ENCODE measurements around the gene NR1H4. TPM values are rescaled to one million over a fixed set of nuclear protein-coding genes. Genes with fewer than 3 reads are reported as not detected.

NR1H4 gene
- total RNA-seq, 3 donors from 2014 or later (not counting 1 experiment from before 2014, with no cell fraction given): not detected

GRCh38 chr12:100455896-100456295 lies 17.8 kb upstream of the NR1H4 start:
- Histone ChIP-seq H3K4me1 (ENCODE audit: control insufficient read depth, insufficient read depth, low read length) (no peaks in the 10 kb centered on the region), H3K9me3 (ENCODE audit: control insufficient read depth, insufficient read depth, low read length) (no peaks in the 10 kb centered on the region), H3K27ac (ENCODE audit: low read length) (no peak overlapping the region), H3K36me3 (ENCODE audit: control insufficient read depth, insufficient read depth, low read length) (no peaks in the 10 kb centered on the region), H3K4me3 (ENCODE audit: low read length) (no peak overlapping the region), H3K27me3 (ENCODE audit: control insufficient read depth, insufficient read depth, low read length) (no peaks in the 10 kb centered on the region)
- TF ChIP-seq CTCF (IDR thresholded peaks at IDR 0.05): no peak
- DNase-seq: no peak
- Mint-ChIP-seq H3K27me3 (ENCODE audit: low read depth in 2 of 2) (peaks cover 5 to 24% of the 10 kb centered on the region in 2 donors), H3K27ac (no peak overlapping the region), H3K9me3 (peaks cover 0 to 4% of the 10 kb centered on the region in 2 donors), H3K36me3 (no peaks in the 10 kb centered on the region), H3K4me3 (no peak overlapping the region), H3K4me1 (no peaks in the 10 kb centered on the region)
- ATAC-seq: no peak
- intact Hi-C loops (cut with micrococcal nuclease): no loop called here
- WGBS (ENCODE audit: insufficient coverage): 78% methylated on average over 3 of the region's 3 CpGs

- H3K4me1 Mint-ChIP-seq: no peaks in the 10 kb centered on the region
- H3K27me3 Mint-ChIP-seq (ENCODE audit: low read depth in 2 of 2): peaks cover 5 to 9% of the 10 kb centered on the region in 2 donors
- WGBS (ENCODE audit: insufficient coverage): 71% methylated on average over 3 of the region's 4 CpGs
- H3K36me3 ChIP-seq (ENCODE audit: control insufficient read depth, insufficient read depth, low read length): no peaks in the 10 kb centered on the region
- H3K36me3 Mint-ChIP-seq: no peaks in the 10 kb centered on the region
- intact Hi-C loops (cut with micrococcal nuclease): no loop called here
- no peaks in the 10 kb centered on the region for H3K4me1 ChIP-seq (ENCODE audit: control insufficient read depth, insufficient read depth, low read length)
- no peak overlapping the region for H3K27ac ChIP-seq (ENCODE audit: low read length)
- H3K4me3 ChIP-seq (ENCODE audit: low read length): no peak overlapping the region
- no peak overlapping the region for H3K27ac Mint-ChIP-seq
- ATAC-seq (no peak), DNase-seq (no peak)
- no peaks in the 10 kb centered on the region for H3K27me3 ChIP-seq (ENCODE audit: control insufficient read depth, insufficient read depth, low read length)
- no peak overlapping the region for H3K4me3 Mint-ChIP-seq
- no peak for TF ChIP-seq CTCF (IDR thresholded peaks at IDR 0.05)
- no peaks in the 10 kb centered on the region for H3K9me3 ChIP-seq (ENCODE audit: control insufficient read depth, insufficient read depth, low read length)
- H3K9me3 Mint-ChIP-seq: peaks cover 0 to 4% of the 10 kb centered on the region in 2 donors
Measured at GRCh38 chr12:100458191-100458590, 15.5 kb upstream of the NR1H4 start.

- Histone ChIP-seq H3K27me3 (ENCODE audit: control insufficient read depth, insufficient read depth, low read length) (no peaks in the 10 kb centered on the region), H3K4me1 (ENCODE audit: control insufficient read depth, insufficient read depth, low read length) (no peaks in the 10 kb centered on the region), H3K36me3 (ENCODE audit: control insufficient read depth, insufficient read depth, low read length) (no peaks in the 10 kb centered on the region), H3K4me3 (ENCODE audit: low read length) (no peak overlapping the region), H3K9me3 (ENCODE audit: control insufficient read depth, insufficient read depth, low read length) (no peaks in the 10 kb centered on the region), H3K27ac (ENCODE audit: low read length) (no peak overlapping the region)
- TF ChIP-seq CTCF (IDR thresholded peaks at IDR 0.05): no peak
- 71% methylated on average over 3 of the region's 3 CpGs for WGBS (ENCODE audit: insufficient coverage)
- no peaks in the 10 kb centered on the region for H3K36me3 Mint-ChIP-seq
- H3K27me3 Mint-ChIP-seq (ENCODE audit: low read depth in 2 of 2): peaks cover 0 to 5% of the 10 kb centered on the region in 2 donors
- DNase-seq: no peak
- ATAC-seq: no peak
- intact Hi-C loops (cut with micrococcal nuclease): no loop called here
- peaks cover 0 to 4% of the 10 kb centered on the region in 2 donors for H3K9me3 Mint-ChIP-seq
- H3K4me3 Mint-ChIP-seq: no peak overlapping the region
- no peak overlapping the region for H3K27ac Mint-ChIP-seq
- H3K4me1 Mint-ChIP-seq: no peaks in the 10 kb centered on the region
Measured at GRCh38 chr12:100460702-100461101, 13.0 kb upstream of the NR1H4 start.

GRCh38 chr12:100461330-100461973 lies 12.2 kb upstream of the NR1H4 start:
- H3K27ac ChIP-seq (ENCODE audit: low read length): no peak overlapping the region
- WGBS (ENCODE audit: insufficient coverage): no CpG with 5 or more reads among the region's 1 CpG
- H3K4me3 Mint-ChIP-seq: no peak overlapping the region
- H3K4me3 ChIP-seq (ENCODE audit: low read length): no peak overlapping the region
- no peak for TF ChIP-seq CTCF (IDR thresholded peaks at IDR 0.05)
- H3K27me3 Mint-ChIP-seq (ENCODE audit: low read depth in 2 of 2): peaks cover 0 to 5% of the 10 kb centered on the region in 2 donors
- H3K36me3 Mint-ChIP-seq: no peaks in the 10 kb centered on the region
- H3K36me3 ChIP-seq (ENCODE audit: control insufficient read depth, insufficient read depth, low read length): no peaks in the 10 kb centered on the region
- H3K27me3 ChIP-seq (ENCODE audit: control insufficient read depth, insufficient read depth, low read length): no peaks in the 10 kb centered on the region
- H3K9me3 Mint-ChIP-seq: peaks cover 0 to 4% of the 10 kb centered on the region in 2 donors
- no peaks in the 10 kb centered on the region for H3K4me1 Mint-ChIP-seq
- H3K27ac Mint-ChIP-seq: no peak overlapping the region
- intact Hi-C loops (cut with micrococcal nuclease): no loop called here
- ATAC-seq (no peak), DNase-seq (no peak)
- H3K9me3 ChIP-seq (ENCODE audit: control insufficient read depth, insufficient read depth, low read length): no peaks in the 10 kb centered on the region
- H3K4me1 ChIP-seq (ENCODE audit: control insufficient read depth, insufficient read depth, low read length): no peaks in the 10 kb centered on the region
